Thyroid gland (tissue), 4 donors: ENCODE measurements around the gene KCNMB2. TPM values are rescaled to one million over a fixed set of nuclear protein-coding genes. Genes with fewer than 3 reads are reported as not detected.
"Not testable (repeated sequence)": the region's sequence is repeated elsewhere in the genome, so short reads cannot be mapped to it uniquely, and the experiment has no call there.

ENCODE experiments used
- DNase-seq, 2 donors: peaks; one replicate each; pipeline ENCODE4 v3.0.0-alpha.2; 2019
- H3K27ac ChIP-seq, 3 donors: fragments of 200-600 bp; sonication (generic); 1 replicate in 2 of 3; 2 replicates in 1 of 3; pipeline ENCODE4 v1.5.1; 2016 to 2019; ENCODE audit warnings: mild to moderate bottlenecking in 1 of 3, moderate library complexity in 1 of 3
- H3K27me3 ChIP-seq: fragments of 200-600 bp; sonication (generic); one replicate; pipeline ENCODE4 v1.5.1; 2019
- H3K36me3 ChIP-seq, 2 donors: fragments of 200-600 bp; sonication (generic); one replicate each; pipeline ENCODE4 v1.5.1; 2016 to 2019
- H3K4me1 ChIP-seq, 2 donors: fragments of 200-600 bp; sonication (generic); one replicate each; pipeline ENCODE4 v1.5.1; 2017 to 2019
- H3K4me3 ChIP-seq, 3 donors: fragments of 200-600 bp; sonication (generic); replicated peaks in 1 of 3; 1 replicate in 2 of 3; 2 replicates in 1 of 3; pipeline ENCODE4 v1.5.1; 2016; ENCODE audit warnings: mild to moderate bottlenecking in 1 of 3
- H3K9me3 ChIP-seq: fragments of 200-600 bp; sonication (generic); one replicate; pipeline ENCODE4 v1.5.1; 2017
- POLR2A ChIP-seq, 2 donors: fragments of 450-650 bp; IDR thresholded peaks; one replicate each; pipeline ENCODE4 v1.6.1; 2017; ENCODE audit warnings: antibody characterized with exemption in 2 of 2, mild to moderate bottlenecking in 2 of 2, moderate library complexity in 1 of 2
- WGBS, 2 donors: methylation state at CpG; one replicate each; pipeline ENCODE4 v1.1.5; 2017; 5-methylcytosine and 5-hydroxymethylcytosine counted together
- intact Hi-C: fragments of 100-400 bp; cut with DNase I; formaldehyde crosslinking; loops from one replicate; pipeline ENCODE4 v1.15.1; 2023
- total RNA-seq, 4 donors: library from RNA; depleted of rRNA; stranded (reverse); fragments of >200 nt; gene quantifications; one replicate each; pipeline ENCODE4 v1.2.3, GENCODE V29; 2016
- TF ChIP-seq, protein P1 (sequence below), 6 experiments: fragments of 200-600 bp in 3 of 6; fragments of 450-650 bp in 3 of 6; sonication (generic) in 3 of 6; IDR thresholded peaks; one replicate each; pipeline ENCODE4 v1.5.1; 2016 to 2019; ENCODE audit warnings: antibody characterized with exemption in 6 of 6, mild to moderate bottlenecking in 2 of 6, inconsistent platforms in 1 of 6, moderate library complexity in 1 of 6

Gene KCNMB2
- total RNA-seq, 4 donors from 2014 or later = 0.56 to 0.92 (median 0.81) TPM; not detected in 1

DNA sequence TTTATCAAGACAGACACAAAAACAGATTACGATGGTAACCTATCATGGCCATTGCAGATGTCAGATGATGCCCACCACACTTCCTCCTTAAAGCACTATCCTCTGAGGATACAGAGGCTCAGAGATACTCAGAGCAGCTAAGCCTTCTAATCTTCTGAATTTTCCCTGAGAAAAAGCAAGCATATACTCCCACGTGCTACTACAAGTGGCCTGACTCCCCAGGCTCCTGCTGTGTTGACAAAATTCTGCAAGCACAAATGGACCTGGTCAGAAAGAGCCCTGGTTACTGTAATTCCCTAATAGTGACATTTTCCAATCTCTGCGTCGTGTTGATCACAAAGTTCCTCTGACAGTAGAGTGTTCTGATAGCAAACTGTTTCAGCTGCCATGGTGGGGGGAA is 207.1 kb downstream of the KCNMB2 start:
- Histone ChIP-seq H3K9me3 (no peaks in the 10 kb centered on the region), H3K4me1 (no peaks in the 10 kb centered on the region), H3K36me3 (no peaks in the 10 kb centered on the region), H3K4me3 (no peak overlapping the region), H3K27me3 (no peaks in the 10 kb centered on the region), H3K27ac (no peak overlapping the region)
- intact Hi-C loops = no loop called here
- no peak for TF ChIP-seq POLR2A (IDR thresholded peaks at IDR 0.05)
- TF ChIP-seq, protein P1, sequence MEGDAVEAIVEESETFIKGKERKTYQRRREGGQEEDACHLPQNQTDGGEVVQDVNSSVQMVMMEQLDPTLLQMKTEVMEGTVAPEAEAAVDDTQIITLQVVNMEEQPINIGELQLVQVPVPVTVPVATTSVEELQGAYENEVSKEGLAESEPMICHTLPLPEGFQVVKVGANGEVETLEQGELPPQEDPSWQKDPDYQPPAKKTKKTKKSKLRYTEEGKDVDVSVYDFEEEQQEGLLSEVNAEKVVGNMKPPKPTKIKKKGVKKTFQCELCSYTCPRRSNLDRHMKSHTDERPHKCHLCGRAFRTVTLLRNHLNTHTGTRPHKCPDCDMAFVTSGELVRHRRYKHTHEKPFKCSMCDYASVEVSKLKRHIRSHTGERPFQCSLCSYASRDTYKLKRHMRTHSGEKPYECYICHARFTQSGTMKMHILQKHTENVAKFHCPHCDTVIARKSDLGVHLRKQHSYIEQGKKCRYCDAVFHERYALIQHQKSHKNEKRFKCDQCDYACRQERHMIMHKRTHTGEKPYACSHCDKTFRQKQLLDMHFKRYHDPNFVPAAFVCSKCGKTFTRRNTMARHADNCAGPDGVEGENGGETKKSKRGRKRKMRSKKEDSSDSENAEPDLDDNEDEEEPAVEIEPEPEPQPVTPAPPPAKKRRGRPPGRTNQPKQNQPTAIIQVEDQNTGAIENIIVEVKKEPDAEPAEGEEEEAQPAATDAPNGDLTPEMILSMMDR (IDR thresholded peaks at IDR 0.05) = no peak
- WGBS, 2 donors = 67 to 80% methylated on average over 4 of the region's 4 CpGs
- no peak for DNase-seq

DNA sequence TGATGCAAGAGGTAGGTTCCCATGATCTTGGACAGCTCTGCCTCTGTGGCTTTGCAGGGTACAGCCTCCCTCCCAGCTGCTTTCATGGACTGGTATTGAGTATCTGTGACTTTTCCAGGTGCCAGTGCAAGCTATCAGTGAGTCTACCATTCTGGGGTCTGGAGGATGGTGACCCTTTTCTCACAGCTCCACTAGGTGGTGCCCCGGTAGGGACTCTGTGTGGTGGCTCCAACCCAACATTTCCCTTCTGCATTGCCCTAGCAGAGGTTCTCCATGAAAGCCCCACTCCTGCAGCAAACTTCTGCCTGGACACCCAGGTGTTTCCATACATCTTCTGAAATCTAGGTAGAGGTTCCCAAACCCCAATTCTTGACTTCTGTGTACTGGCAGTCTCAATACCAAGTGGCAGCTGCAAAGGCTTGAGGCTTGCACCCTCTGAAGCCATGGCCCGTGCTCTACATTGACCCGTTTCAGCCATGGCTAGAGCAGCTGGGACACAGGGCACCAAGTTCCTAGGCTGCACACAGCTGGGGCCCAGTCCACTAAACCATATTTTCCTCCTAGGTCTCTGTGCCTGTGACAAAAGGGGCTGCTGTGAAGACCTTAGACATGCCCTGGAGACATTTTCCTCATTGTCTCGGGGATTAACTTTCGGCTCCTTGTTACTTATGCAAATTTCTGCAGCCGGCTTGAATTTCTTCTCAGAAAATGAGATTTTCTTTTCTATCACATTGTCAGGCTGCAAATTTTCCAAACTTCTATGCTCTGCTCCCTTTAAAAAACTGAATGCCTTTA is 209.8 kb downstream of the KCNMB2 start:
- H3K4me3 ChIP-seq, DNase-seq, H3K4me1 ChIP-seq, H3K9me3 ChIP-seq, H3K27ac ChIP-seq, H3K27me3 ChIP-seq, H3K36me3 ChIP-seq, intact Hi-C loops: not testable (repeated sequence)
- 91 to 97% methylated on average over 6 of the region's 6 CpGs for WGBS, 2 donors

DNA sequence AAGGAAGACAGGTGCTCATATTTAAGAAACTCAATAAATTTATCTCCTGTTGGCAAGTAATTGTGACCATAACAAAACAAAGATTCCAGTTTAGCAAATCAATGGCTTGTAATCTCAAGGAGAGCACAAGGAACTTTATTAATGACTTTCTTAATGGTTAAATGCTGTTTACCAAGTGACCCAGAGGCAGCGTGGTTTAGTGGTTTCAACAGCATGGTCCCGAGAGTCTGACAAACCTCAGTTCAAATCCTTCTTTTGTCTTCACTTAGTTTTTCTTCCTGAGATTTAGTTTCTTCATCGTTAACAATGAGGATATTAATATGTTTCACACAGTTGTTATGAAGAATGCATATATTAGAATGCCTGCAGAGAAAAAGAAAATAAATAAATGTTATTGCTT is 212.6 kb downstream of the KCNMB2 start:
- TF ChIP-seq, protein P1 (IDR thresholded peaks at IDR 0.05) = no peak
- no peak for TF ChIP-seq POLR2A (IDR thresholded peaks at IDR 0.05)
- Histone ChIP-seq H3K27me3 (no peaks in the 10 kb centered on the region), H3K27ac (no peak overlapping the region), H3K4me3 (no peak overlapping the region), H3K9me3 (no peaks in the 10 kb centered on the region), H3K36me3 (no peaks in the 10 kb centered on the region), H3K4me1 (no peaks in the 10 kb centered on the region)
- no peak for DNase-seq
- 82 to 84% methylated on average over 3 of the region's 3 CpGs for WGBS, 2 donors
- intact Hi-C loops = no loop called here

DNA sequence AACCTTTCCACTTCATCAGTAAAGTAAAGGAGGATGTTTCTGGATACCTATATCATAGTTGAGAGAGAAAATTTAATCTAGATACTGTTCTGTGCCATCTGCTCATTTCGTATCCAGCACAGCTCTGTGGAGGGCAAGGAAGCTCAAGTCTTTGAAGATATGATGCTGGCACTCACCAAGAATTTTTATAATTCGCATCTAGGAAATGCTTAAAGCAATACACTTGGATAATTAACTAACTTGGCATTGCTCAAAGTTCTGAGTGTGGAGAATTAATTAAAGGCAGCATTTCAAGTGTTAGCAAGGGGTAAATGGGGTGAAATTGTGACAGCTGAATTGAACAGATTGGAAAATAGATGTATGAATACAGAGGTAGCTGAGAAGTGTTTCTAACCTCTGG is 213.2 kb downstream of the KCNMB2 start:
- intact Hi-C loops = no loop called here
- H3K9me3 ChIP-seq = no peaks in the 10 kb centered on the region
- no peaks in the 10 kb centered on the region for H3K36me3 ChIP-seq
- H3K27ac ChIP-seq = no peak overlapping the region
- H3K4me1 ChIP-seq = no peaks in the 10 kb centered on the region
- WGBS, 2 donors = 88 to 90% methylated on average over 2 of the region's 2 CpGs
- TF ChIP-seq POLR2A (IDR thresholded peaks at IDR 0.05) = no peak
- TF ChIP-seq, protein P1 (IDR thresholded peaks at IDR 0.05) = no peak
- no peak overlapping the region for H3K4me3 ChIP-seq
- DNase-seq = no peak
- H3K27me3 ChIP-seq = no peaks in the 10 kb centered on the region

DNA sequence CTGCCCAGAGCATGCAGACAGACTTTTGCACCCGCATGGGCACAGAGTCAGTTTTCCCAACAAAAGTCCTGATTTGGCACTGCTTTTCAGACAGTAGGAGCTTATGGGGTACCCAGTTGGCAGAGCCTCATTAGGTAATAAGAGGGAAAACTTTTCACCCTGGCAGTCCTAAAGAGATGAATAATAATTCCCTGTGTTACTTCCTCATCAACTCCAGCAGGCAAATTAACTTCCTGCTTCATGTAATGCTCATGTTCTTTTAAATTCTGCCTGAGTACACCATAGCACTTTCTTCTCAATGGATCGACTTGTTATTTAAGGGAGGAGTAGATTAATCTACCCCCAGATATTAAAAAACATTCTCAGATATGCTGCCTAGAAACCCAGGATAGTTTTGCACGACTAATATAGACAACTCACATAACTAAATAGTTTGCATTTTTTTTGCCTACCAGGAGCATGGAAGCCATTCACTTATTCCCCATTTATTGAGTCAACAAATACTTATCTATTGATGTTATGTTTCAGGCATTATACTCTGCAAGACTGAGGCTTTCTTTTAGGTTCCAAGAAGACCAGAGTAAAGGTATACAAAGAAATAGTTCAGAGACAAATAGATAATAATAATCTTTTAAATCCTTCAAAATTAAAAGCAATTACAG is 214.5 kb downstream of the KCNMB2 start:
- TF ChIP-seq, protein P1 (IDR thresholded peaks at IDR 0.05) = no peak
- no peak for TF ChIP-seq POLR2A (IDR thresholded peaks at IDR 0.05)
- Histone ChIP-seq H3K36me3 (no peaks in the 10 kb centered on the region), H3K27me3 (no peaks in the 10 kb centered on the region), H3K4me3 (no peak overlapping the region), H3K9me3 (no peaks in the 10 kb centered on the region), H3K4me1 (no peaks in the 10 kb centered on the region), H3K27ac (no peak overlapping the region)
- intact Hi-C loops = no loop called here
- 80 to 81% methylated on average over 3 of the region's 3 CpGs for WGBS, 2 donors
- no peak for DNase-seq
